SK-N-SH treated with all-trans-retinoic acid at 6 μM for 48 hours (cell line): ENCODE measurements around the gene IPO5.

ENCODE experiments used
- CSDC2 ChIP-seq: fragments of 250-450 bp; sonication (Bioruptor Pico); IDR thresholded peaks from 2 replicates; pipeline ENCODE4 v1.5.0; 2020; ENCODE audit warnings: mild to moderate bottlenecking, moderate library complexity
- ESRRG ChIP-seq: fragments of 250-450 bp; sonication (Bioruptor Pico); IDR thresholded peaks from 2 replicates; pipeline ENCODE4 v1.6.1; 2021; ENCODE audit warnings: mild to moderate bottlenecking
- SNAI2 ChIP-seq: fragments of 250-450 bp; sonication (Bioruptor Pico); IDR thresholded peaks from 2 replicates; pipeline ENCODE4 v1.5.0; 2020; ENCODE audit warnings: mild to moderate bottlenecking, moderate library complexity
- ZFP30 ChIP-seq: fragments of 450-650 bp; formaldehyde crosslinking; IDR thresholded peaks from 2 replicates; pipeline ENCODE4 v1.5.0; 2022; ENCODE audit warnings: mild to moderate bottlenecking, moderate library complexity
- ZNF8 ChIP-seq: fragments of 450-650 bp; formaldehyde crosslinking; IDR thresholded peaks from 2 replicates; pipeline ENCODE4 v1.5.0; 2020; ENCODE audit warnings: mild to moderate bottlenecking, moderate library complexity
- TF ChIP-seq, protein P1 (sequence below): fragments of 250-450 bp; sonication (Bioruptor Pico); IDR thresholded peaks from 2 replicates; pipeline ENCODE4 v1.5.1; 2021; ENCODE audit warnings: mild to moderate bottlenecking, moderate library complexity
- TF ChIP-seq, protein P2 (sequence below): fragments of 250-450 bp; sonication (Bioruptor Pico); IDR thresholded peaks from 2 replicates; pipeline ENCODE4 v1.8.0; 2020; ENCODE audit warnings: mild to moderate bottlenecking, moderate library complexity, borderline replicate concordance

DNA sequence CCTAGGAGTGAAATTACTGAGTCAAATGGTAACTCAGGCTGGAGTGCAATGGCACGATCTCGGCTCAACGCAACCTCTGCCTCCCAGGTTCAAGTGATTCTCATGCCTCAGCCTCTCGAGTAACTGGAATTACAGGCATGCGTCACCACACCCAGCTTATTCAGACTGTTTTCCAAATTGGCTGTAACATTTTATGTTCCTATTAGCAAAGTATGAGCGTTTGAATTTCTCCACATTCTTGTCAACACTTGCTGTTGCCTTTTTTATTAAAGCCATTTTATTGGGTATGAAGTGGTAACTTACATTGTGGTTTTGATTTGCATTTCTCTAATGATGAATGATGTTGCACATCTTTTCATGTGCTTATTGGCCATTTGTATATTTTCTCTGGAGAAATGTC is 7.9 kb downstream of the IPO5 start:
- TF ChIP-seq, protein P1, sequence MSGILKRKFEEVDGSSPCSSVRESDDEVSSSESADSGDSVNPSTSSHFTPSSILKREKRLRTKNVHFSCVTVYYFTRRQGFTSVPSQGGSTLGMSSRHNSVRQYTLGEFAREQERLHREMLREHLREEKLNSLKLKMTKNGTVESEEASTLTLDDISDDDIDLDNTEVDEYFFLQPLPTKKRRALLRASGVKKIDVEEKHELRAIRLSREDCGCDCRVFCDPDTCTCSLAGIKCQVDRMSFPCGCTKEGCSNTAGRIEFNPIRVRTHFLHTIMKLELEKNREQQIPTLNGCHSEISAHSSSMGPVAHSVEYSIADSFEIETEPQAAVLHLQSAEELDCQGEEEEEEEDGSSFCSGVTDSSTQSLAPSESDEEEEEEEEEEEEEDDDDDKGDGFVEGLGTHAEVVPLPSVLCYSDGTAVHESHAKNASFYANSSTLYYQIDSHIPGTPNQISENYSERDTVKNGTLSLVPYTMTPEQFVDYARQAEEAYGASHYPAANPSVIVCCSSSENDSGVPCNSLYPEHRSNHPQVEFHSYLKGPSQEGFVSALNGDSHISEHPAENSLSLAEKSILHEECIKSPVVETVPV (CRISPR knock-in tag): no peak
- TF ChIP-seq, protein P2, sequence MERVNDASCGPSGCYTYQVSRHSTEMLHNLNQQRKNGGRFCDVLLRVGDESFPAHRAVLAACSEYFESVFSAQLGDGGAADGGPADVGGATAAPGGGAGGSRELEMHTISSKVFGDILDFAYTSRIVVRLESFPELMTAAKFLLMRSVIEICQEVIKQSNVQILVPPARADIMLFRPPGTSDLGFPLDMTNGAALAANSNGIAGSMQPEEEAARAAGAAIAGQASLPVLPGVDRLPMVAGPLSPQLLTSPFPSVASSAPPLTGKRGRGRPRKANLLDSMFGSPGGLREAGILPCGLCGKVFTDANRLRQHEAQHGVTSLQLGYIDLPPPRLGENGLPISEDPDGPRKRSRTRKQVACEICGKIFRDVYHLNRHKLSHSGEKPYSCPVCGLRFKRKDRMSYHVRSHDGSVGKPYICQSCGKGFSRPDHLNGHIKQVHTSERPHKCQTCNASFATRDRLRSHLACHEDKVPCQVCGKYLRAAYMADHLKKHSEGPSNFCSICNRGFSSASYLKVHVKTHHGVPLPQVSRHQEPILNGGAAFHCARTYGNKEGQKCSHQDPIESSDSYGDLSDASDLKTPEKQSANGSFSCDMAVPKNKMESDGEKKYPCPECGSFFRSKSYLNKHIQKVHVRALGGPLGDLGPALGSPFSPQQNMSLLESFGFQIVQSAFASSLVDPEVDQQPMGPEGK (CRISPR knock-in tag): no peak
- no peak for TF ChIP-seq ESRRG
- no peak for TF ChIP-seq ZFP30 (CRISPR knock-in tag)
- TF ChIP-seq CSDC2 (CRISPR knock-in tag): no peak
- TF ChIP-seq ZNF8 (CRISPR knock-in tag): no peak
- no peak for TF ChIP-seq SNAI2 (CRISPR knock-in tag)
